Nucleus accumbens (tissue), 56 donors: ENCODE measurements around the gene ACBD6.
"Not testable (repeated sequence)": the region's sequence is repeated elsewhere in the genome, so short reads cannot be mapped to it uniquely, and the experiment has no call there.

Source experiments
- DNase-seq, 56 donors: peaks; one replicate each; lab custom pipeline; 2025; lab: John Stamatoyannopoulos, UW

ACBD6 gene

DNA sequence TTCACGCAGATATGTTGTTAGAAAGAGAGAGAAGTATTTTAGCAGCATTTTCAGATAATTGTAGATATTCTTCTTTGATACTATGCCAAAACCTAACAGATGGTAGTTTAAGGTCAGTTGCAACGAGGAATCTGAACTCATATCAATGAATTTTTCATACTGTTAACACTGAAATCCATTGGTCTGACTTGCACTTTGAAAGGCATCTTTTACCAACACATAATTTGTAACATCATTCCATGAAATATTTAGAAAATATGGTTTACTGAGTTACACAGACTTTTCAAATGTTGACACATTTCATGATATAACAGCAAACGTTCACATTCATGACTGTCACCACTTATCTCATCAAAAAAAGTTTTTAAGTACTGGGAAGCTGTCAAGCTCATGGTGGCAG, 4.6 kb downstream of the ACBD6 start:
- DNase-seq, result no peak

- DNase-seq, result no peak
Measured at GRCh38 chr1:180494370-180494769, 8.0 kb downstream of the ACBD6 start.

- DNase-seq, result no peak
Measured at GRCh38 chr1:180489976-180490375, 12.4 kb downstream of the ACBD6 start.

DNA sequence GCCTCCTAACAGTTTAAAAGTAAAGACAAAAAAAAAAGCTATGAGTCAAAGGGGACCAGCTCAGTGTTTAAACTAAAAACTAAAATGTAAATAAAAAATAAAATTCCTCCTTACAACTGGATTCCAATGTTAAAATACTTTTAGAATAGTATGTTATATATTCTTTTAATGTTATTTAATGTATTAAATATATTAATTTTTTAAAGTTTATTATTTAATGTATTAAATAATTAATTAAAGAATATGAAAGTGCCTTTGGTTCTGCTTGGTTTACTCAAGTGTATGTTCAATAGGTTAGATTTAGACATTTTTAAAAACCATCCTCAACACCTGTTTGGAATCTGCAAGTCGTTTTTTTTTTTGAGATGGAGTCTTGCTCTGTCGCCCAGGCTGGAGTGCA, 13.1 kb downstream of the ACBD6 start:
- no peak for DNase-seq

DNA sequence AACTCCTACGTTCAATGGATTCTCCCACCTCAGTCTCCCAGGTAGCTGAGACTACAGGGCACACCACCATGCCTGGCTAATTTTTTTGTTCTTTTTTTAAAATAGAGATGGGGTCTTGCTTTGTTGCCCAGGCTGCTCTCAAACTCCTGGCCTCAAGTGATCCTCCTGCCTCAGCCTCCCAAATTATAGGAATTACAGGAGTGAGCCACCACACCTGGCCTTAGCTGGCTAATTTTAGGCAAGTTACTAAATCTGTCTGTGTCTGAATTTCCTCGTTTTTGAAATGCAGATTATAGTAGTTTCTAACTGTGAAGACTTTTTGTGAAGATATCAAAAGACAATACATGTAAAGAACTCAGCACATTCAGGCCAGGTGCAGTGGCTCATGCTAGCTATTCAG, 13.7 kb downstream of the ACBD6 start:
- DNase-seq, result no peak

DNA sequence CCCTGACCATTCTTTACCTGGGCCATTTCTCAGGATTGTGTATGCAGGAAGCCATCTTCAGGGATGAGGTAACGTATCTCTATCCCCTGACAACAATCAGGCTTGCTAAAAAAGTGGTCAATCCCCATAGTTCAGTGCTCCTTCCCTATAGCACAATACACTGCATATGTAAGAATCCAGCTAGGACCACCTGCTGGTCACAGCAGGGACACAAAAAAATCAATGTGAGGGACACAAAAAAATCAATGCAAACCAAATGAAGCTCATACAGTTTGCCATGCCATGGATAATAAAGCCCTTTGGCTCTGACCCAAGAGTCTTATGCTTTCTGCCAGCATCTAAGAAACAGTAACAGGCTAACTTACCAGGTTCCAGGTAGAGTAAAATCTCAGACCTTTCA, 16.3 kb downstream of the ACBD6 start:
- no peak for DNase-seq

DNA sequence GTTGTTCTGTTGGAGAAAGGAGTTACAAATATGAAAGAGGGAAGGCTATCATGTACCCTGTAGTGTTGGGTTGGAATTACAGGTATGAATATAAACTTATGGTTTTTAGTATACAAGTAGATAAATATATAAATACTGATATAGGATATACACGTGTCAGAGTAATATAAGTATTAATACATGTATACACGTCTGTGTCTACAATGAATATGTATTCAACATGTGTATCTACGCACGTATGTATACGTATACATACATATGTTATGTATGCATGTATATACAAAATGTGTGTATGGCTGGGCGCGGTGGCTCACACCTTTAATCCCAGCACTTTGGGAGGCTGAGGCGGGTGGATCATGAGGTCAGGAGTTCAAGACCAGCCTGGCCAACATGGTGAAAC, 17.9 kb downstream of the ACBD6 start:
- DNase-seq, result no peak

GRCh38 chr1:180482425-180483275, 19.7 kb downstream of the ACBD6 start:
- peak in 2 of 56 donors; percentile 2 to 3 for DNase-seq

GRCh38 chr1:180470031-180470430, 32.3 kb downstream of the ACBD6 start:
- no peak for DNase-seq

- no peak for DNase-seq
Measured at GRCh38 chr1:180468311-180468710, 34.1 kb downstream of the ACBD6 start.

- DNase-seq, result no peak
Measured at GRCh38 chr1:180462102-180462501, 40.3 kb downstream of the ACBD6 start.

GRCh38 chr1:180461682-180462081, 40.7 kb downstream of the ACBD6 start:
- not testable (repeated sequence) for DNase-seq

DNA sequence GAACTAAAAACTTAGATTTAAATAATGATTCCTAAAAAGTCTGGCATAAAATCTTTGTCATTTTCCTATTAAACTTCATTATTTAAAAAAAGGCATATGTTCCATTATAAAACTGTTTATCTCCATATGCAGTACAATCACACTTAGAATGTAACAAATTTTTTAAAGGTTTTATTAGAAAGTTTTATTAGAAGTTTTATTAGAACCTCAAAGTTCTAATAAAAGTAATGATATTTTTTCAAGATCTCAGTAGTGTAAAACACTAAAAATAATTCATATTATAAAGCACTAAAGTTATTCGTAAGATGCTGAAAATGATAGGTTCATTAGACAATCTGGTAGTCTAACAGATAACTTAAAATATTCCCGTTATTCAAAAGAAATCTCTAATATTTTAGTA, 43.6 kb downstream of the ACBD6 start:
- no peak for DNase-seq

GRCh38 chr1:180456191-180456590, 46.2 kb downstream of the ACBD6 start:
- no peak for DNase-seq

- no peak for DNase-seq
Measured at GRCh38 chr1:180451504-180451903, 50.9 kb downstream of the ACBD6 start.

- DNase-seq, result no peak
Measured at GRCh38 chr1:180444522-180444921, 57.9 kb downstream of the ACBD6 start.

GRCh38 chr1:180440335-180440734, 62.0 kb downstream of the ACBD6 start:
- DNase-seq, result no peak

DNA sequence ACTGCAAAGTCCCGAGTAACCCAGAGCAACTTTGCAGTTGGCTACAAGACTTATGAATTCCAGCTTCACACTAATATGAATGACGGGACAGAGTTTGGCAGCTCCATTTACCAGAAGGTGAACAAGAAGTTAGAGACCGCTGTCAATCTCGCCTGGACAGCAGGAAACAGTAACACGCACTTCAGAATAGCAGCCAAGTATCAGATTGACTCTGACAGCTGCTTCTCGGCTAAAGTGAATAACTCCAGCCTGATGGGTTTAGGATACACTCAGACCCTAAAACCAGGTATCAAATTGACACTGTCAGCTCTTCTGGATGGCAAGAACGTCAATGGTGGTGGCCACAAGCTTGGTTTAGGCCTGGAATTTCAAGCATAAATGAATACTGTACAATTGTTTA, 66.8 kb downstream of the ACBD6 start:
- DNase-seq, result no peak

GRCh38 chr1:180433873-180434272, 68.5 kb downstream of the ACBD6 start:
- DNase-seq, result no peak

- DNase-seq, result no peak
Measured at GRCh38 chr1:180431683-180432082, 70.7 kb downstream of the ACBD6 start.

- no peak for DNase-seq
Measured at GRCh38 chr1:180428782-180429695, 73.3 kb downstream of the ACBD6 start.

DNA sequence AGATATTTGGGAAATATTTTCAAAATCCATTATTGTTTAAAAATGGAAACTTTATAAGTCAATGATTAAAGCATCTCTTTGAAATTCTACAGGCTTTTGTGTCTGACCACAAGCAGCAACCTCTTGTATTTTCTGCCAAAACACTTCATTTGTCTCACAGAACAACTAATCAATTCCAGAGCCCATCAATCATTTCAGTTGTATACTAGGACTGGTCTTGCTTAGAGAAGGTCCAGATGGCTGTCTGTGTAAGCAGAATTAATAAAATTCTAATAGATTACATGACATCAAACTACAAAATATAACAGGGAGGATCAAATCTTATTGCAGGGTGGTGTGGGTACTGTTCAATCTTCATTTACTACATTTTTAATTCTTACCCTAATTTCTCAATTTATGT, 76.4 kb downstream of the ACBD6 start:
- DNase-seq, result no peak
